ENCODE results near the gene MAEA.
"Not testable (repeated sequence)": the region's sequence is repeated elsewhere in the genome, so short reads cannot be mapped to it uniquely, and the experiment has no call there.

Gene MAEA

DNA sequence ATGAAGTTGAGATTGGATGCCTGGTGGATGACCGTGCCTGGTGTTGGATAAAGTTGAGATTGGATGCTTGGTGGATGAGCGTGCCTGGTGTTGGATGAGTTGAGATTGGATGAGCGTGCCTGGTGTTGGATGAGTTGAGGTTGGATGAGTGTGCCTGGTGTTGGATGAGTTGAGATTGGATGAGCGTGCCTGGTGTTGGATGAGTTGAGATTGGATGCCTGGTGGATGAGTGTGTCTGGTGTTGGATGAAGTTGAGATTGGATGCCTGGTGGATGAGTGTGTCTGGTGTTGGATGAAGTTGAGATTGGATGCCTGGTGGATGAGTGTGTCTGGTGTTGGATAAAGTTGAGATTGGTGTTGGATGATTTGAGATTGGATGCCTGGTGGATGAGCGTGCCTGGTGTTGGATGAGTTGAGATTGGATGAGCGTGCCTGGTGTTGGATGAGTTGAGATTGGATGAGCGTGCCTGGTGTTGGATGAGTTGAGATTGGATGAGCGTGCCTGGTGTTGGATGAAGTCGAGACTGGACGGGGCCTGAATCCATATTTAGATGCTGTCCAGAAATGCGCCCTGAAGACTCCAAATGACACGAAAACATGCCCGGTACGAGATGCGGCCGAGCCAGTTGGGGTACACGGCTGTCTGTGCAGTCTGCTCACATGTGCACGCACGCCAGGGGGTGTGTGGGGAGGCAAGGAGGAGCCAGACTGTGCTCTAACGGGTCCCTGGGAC, 34.9 kb downstream of the MAEA start:
- not testable (repeated sequence) for DNase-seq

- no peak for DNase-seq
These were observed 35.4 kb downstream of the MAEA start for GRCh38 chr4:1325176-1325480.

DNA sequence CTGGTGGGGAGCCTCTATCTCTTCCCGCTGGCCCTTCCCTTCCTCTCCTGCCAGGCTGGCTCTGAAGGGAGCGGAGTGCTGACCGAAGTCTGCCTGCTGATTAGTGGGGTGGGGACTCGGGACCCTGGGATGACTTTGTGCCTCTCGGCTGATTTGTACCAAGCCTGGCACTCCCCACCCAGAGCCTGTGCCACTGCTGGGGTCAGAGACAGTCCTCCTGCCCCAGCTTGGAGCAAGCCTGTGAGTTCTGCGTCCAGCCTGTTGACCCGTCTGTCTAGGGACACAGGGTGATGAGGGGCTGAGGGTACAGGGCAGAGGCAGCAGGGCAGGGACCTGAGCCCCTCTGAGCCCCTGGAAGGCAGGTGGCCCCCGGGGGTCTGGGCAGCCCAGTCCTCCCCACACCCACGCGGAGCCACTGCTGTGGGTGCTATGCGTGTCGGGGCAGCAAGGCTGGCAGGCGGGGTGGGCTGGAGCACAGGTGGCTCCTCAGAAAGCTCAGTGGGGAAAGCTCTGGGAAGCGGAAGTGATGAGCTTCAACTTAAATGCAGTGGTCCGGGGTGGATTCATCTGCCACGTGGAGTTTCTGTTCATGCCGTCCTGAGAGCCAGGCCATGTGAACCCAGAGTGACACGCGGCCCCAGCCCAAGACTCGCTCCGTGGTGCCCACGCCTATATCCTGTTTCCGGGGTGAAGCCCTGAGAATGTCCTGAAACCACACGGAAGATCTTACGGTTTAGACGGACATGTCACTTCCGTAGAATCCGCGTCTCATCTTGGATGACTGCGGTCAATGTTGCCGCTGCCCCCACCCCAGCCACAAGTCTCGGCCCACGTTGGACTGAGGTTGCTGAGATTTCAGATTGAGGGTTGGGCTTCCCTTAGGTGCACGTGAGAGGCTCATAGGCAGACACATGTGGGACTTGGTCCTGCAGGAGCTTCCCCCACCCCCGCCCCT, 36.3 kb downstream of the MAEA start:
- no peak for DNase-seq

DNA sequence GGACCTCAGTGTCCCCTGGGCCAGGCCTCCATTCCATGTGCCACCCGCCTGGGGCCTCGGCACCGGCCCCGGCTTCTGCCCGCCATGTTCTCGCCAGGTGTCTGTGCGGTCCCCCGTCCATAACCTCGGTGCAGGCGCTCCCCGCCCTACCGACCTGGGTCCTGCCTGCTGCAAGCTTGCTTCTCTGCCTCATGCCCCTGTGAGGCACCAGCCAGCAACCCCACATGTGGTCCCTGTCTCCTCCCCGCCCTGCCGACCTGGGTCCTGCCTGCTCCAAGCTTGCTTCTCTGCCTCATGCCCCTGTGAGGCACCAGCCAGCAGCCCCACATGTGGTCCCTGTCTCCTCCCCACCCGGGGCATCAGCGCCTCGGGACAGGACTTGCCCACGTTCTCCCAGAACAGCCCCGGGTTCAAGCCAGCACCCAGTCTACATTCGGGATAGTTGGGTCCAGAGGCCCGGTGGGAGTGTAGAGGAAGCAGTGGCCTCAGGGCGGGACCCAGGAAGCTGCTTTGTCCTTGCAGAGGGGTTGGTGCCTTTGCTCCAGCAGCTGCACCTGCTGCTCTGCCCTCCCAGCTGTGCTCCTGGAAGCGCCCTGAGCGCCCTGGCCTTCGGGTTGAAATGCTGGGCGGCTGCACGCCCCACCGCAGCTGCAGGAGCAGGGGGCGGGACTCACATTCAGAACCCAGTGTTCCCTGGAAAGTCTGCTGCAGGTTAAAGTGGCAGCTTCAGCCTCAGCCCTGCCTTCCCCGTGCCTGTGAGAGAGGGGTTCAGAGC, 37.2 kb downstream of the MAEA start:
- DNase-seq = no peak

GRCh38 chr4:1327526-1328266, 38.0 kb downstream of the MAEA start:
- no peak for DNase-seq

DNA sequence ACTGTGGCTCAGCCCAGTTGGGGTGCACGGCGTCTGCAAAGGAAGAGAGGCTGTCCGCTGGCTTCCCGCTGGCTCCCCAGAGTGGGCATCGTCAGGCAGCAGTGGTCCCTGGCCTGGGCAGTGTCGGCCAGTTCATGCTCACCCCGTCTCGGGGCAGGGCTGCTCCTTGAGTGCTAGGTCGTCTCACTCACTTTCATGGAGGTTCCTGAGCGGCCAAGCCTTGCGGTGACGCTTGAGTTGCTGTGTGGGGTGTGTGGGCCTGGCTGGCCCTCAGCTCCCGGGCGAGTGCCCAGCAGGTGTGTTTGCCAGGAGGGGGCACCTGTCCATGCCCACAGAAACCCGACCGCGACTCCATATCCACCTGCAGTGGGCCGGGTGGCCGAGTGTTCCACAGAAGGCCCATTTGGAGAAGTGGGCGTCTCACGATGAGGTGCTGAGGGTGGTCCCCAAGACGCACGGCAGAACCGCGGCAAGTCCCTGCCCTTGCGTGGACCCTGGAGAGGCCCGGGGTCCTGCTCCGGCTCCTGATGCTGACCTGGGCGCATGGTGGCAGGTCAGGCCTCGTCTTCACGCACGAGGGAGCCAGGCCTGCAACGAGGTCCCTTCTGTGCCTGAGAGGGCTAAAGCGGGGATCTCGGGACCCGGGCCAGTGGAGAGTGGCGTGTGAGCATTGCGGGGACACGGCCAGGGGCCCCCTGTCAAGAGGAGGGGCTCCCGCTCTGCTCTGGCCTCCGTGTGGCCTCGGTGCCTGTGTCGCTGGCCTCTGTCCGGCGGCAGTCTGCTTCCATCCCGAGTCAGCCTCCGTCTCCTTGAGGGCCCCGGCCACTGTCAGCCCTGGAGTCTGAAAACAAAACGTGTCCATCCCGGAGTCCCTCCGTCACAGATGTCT, 38.8 kb downstream of the MAEA start:
- no peak for DNase-seq

GRCh38 chr4:1329408-1330371, 40.0 kb downstream of the MAEA start:
- DNase-seq = peak; percentile 34

GRCh38 chr4:1330761-1331590, 41.3 kb downstream of the MAEA start:
- peak; percentile 81 for DNase-seq

GRCh38 chr4:1331591-1332353, 42.1 kb downstream of the MAEA start:
- DNase-seq = no peak

DNA sequence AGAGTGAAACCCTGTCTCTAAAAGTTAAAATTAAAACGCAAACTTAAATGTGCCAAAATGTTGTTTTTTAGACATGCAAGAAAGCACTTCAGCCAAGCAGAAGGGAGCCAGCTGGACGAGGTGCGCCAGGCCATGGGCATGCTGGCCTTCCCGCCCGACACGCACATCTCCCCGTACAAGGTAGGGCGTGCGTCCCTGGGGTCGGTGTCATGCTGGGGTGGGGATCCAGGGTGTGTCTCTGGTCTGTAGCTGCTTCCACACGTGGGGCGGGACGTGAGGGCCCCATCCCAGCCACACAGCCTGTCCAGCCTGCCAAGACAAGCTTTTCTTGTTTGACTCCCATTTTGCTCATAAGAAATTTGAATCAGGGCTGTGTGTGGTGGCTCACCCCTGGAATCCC, 43.0 kb downstream of the MAEA start:
- no peak for DNase-seq

GRCh38 chr4:1333256-1333655, 43.6 kb downstream of the MAEA start:
- no peak for DNase-seq

GRCh38 chr4:1333851-1334578, 44.3 kb downstream of the MAEA start:
- DNase-seq = not testable (repeated sequence)

GRCh38 chr4:1334579-1334895, 44.8 kb downstream of the MAEA start:
- no peak for DNase-seq

- DNase-seq = not testable (repeated sequence)
These were observed 45.6 kb downstream of the MAEA start for GRCh38 chr4:1335193-1335883.

DNA sequence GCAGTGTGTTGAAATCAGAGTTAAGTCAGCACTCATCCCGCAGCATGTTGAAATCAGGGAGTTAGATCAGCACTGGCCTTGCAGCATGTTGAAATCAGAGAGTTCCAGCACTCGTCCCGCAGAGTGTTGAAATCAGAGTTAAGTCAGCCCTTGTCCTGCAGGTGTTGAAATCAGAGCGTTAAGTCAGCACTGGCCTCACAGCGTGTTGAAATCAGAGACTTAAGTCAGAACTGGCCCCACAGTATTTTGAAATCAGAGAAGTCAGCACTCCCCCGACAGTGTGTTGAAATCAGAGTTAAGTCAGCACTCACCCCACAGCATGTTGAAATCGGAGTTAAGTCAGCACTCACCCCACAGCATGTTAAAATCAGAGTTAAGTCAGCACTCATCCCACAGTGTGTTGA, 46.4 kb downstream of the MAEA start:
- DNase-seq = no peak

- DNase-seq = peak; percentile 53
These were observed 47.7 kb downstream of the MAEA start for GRCh38 chr4:1337376-1337831.

Measured in CD4-positive, alpha-beta T cell treated with Interleukin-4 for 4 hours (primary cell).